Medulla oblongata (tissue), 1 donor: ENCODE data around the gene AWAT2.

Source experiments
- DNase-seq: peaks from one replicate; pipeline ENCODE4 v3.0.0-alpha.2; 2015; ENCODE audit errors: extremely low spot score

Gene AWAT2

DNA sequence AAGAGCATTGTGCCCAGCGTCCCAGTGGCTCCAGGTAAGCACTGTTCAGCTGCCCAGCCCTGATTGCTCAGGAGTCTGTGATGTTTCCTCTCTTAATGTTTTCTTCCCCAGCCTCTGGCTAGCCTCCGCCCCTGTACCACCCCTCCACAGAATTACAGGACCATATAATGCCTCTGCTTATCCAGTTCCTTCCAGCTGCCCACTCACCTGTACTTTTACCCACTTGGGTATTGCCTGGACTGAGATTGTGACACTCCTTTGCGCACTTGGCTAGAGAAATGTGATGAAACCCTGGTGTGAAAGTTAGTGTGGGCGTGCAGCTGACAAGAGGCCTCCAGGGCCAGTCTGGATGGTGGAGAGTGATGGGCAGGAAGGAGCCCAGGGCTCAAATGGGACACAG lies at the start of gene AWAT2:
Gene AWAT2 (minus strand): TSS at position 14 of the 400 bp plus-strand sequence. CDS start 6 bp downstream, at position 8.
- no peak for DNase-seq

- DNase-seq = no peak
These were observed 46.3 kb upstream of the AWAT2 start for GRCh38 chrX:70096052-70096451.

GRCh38 chrX:70092247-70092646 lies 42.5 kb upstream of the AWAT2 start:
- no peak for DNase-seq

DNA sequence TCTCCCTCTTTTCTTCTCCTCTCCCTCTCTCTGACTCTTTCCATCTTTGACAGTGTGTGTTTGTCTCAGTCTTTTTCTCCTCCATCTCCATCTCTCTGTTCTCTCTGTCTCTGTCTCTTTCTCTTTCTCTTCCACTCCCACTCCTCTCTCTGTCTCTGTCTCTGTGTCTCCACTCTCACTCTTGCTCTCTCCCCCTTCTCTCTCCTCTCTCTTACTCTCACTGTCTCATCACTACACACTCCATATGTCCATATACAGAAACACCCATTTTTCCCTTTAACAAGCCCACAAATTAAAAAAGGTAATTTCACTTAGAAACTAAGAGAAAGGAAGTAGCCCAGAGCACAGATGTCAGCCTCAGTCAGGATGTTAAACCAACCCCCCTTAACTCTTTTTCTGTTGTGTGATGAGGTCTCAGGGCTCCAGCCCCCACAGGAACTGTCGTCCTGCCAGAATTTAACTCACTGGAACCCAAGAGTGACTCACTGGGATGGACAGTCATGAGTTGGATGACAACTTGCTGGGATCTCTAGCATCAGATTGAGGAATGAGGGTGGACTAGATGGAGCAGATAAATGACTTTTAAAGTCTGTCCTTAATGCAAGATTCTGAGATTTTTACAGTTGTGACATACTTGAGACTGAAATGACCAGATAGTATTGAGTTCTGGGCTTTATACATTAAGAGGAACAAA lies 40.0 kb upstream of the AWAT2 start:
- no peak for DNase-seq

GRCh38 chrX:70088751-70089150 lies 39.0 kb upstream of the AWAT2 start:
- DNase-seq = no peak

- no peak for DNase-seq
These were observed 38.3 kb upstream of the AWAT2 start for GRCh38 chrX:70087857-70088630.

GRCh38 chrX:70084592-70085240 lies 35.0 kb upstream of the AWAT2 start:
- DNase-seq = no peak

GRCh38 chrX:70082723-70083122 lies 33.0 kb upstream of the AWAT2 start:
- no peak for DNase-seq

- DNase-seq = no peak
These were observed 30.1 kb upstream of the AWAT2 start for GRCh38 chrX:70079870-70080269.

GRCh38 chrX:70079297-70079696 lies 29.6 kb upstream of the AWAT2 start:
- no peak for DNase-seq

DNA sequence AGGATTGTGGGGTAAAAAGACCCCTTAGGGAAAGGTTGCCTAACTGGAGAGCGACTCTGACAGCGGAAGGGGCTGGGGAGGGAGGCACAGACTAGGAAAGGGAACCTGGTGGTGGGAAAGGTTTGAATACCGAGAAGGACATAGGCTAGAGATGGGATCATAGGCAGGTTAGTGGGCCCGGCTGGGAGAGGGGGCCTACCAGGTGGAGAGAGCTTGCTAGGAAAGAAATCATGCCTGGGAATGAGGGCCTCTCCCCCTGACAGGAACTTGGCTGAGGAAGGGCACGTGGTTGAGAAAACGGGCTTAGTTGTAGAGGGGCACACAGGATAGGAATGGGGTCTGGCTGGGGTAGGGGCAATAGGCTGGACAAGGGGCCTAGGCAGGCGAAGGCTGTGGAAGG lies 16.9 kb upstream of the AWAT2 start:
- DNase-seq = no peak

DNA sequence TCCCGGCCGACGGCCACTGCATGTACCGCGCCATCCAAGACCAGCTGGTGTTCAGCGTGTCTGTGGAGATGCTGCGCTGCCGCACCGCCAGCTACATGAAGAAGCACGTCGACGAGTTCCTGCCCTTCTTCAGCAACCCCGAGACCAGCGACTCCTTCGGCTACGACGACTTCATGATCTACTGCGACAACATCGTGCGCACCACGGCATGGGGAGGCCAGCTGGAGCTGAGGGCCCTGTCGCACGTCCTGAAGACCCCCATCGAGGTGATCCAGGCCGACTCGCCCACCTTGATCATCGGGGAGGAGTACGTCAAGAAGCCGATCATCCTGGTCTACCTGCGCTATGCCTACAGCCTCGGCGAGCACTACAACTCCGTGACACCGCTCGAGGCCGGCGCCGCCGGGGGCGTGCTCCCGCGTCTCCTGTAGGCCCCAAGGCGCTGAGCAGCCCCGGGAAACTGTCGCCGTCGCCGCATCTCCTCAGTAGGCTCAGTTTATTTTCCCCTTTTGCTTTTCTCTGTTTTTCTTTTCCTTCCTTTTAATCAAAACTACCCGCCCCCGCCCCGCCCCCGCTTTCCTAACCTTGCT lies 13.3 kb upstream of the AWAT2 start:
- DNase-seq = no peak

DNA sequence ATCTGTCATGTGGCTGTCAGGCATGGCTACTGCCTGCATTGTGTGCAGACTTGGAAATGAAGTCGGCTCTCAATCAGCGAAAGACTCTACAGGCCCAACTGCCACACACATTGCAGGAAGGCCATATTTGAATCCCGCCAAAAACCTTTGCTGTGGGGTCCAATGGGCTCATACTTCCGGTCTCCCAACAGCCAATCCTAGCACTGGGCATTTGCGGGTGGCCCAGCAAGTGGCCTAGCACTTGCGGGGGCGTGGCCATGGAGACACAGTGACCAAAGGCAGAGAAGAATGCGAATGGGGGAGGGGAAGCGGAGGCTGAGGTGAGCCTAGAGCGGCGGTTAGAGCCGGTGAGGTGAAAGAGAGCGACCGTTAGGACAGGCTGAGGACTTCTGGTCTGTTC lies 12.3 kb upstream of the AWAT2 start, which contains the start of gene OTUD6A:
Gene OTUD6A (plus strand): TSS at position 382 of the 400 bp plus-strand sequence. CDS start 68 bp downstream, outside the sequence.
- no peak for DNase-seq

GRCh38 chrX:70054391-70054790 lies 4.7 kb upstream of the AWAT2 start:
- no peak for DNase-seq

GRCh38 chrX:70052895-70053615 lies 3.3 kb upstream of the AWAT2 start:
- DNase-seq = no peak

DNA sequence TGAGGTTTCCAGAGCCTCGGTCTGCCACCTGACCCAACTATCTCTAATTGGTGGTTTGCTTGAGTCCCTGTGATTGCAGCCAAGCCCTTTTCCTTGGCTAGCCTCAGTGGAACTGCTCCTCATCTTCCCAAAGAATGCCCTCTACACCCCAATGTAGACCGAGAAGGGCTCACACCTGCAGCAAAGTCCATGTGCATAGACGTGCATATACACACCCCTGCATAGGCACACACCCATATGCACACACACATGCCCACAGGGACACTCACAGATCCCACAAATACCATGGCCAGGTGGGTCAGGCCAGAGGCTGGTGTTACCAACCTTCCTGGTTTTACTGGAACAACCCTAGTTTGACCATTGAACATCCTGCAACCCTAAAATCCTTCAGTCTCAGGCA lies 332 bp downstream of the AWAT2 start:
- no peak for DNase-seq

DNA sequence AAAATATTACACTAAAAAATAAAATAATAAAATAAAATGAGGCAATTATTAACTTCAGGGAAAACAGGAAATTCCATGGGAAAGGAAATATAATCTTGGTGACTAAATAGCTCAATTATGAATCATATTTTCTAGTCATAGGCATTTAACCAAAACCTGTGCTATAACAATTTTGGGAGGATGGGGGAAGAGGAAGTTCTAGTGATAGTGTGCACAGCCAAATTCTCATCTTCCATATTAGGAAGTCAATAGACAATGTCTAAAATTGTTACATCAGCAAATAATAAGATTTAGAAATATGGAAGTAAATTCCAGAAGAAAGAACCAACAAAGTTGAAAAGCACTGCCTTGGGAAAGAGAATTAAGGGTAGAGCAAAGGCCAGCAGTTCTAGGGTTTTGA lies 2.8 kb downstream of the AWAT2 start:
- no peak for DNase-seq

- no peak for DNase-seq
These were observed 5.0 kb downstream of the AWAT2 start for GRCh38 chrX:70044541-70045245.

DNA sequence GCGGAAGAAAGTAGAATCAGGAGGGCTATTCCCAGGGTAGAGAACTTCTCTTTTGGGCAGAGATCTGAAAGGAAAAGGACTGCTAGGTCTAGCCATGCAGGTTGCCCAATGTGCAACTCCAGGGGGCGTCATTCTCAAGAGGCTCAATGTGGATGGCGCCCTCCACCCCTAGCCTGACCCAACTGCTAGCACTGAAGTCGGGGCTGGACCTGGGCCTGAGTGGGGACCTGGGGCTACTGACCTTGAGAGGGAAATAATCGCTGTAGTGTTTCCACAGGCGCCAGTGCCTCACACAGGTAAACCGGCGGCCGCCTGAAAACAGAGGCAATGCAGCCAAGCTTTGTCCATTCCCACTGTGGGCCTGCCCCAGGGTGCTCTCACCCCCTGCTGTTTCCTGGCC lies 6.1 kb downstream of the AWAT2 start:
- DNase-seq = no peak

GRCh38 chrX:70042399-70043371 lies 7.1 kb downstream of the AWAT2 start:
- DNase-seq = no peak
